Germinal center (tissue), 1 donor: ENCODE results near the gene LARP7.
"Not testable (repeated sequence)": the region's sequence is repeated elsewhere in the genome, so short reads cannot be mapped to it uniquely, and the experiment has no call there.

Experiments used
- DNase-seq: peaks from one replicate; pipeline ENCODE4 v3.0.0; 2012; ENCODE audit warnings: mixed read lengths, low spot score

LARP7 gene

GRCh38 chr4:112650332-112650731, 13.4 kb downstream of the LARP7 start:
- DNase-seq: no peak

DNA sequence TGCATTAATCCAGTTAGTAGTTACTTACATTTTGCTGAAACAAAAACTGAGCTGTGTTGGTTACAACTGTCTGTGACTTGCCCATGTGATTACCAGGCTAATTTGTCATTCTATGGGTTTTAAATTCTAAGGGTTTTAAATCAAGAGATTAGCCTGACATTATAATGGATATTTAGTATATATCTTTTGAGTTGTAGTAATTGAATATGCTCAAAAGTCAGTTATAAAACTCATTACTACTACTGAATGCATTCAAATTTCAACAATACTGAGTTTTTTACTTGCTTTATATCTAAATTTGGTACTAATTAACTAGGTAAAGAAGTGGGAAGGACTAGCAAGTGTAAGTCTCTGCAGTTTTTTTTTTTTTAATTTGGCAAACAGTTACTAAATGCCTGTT, 14.7 kb downstream of the LARP7 start:
- no peak for DNase-seq

DNA sequence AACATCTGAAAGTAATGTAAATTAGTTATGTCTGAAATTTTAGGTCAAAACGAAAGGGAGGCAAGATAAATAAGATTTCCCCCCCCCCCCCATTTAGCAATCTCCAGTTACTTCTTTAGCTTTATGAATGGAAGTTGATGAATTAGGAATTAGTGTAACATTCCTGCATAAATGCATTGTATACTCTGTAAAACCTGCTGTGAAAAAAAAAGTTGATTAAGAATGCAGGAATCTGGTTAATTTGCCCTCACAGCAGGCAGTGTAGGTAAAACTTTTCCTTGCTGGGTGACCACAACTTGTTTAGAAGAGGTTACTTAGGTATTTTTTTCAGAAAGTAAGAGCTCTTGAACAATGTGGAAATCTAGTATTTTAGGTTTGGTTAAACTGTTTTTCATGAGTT, 15.3 kb downstream of the LARP7 start:
- DNase-seq: no peak

- no peak for DNase-seq
Observed at GRCh38 chr4:112655270-112655669, 18.3 kb downstream of the LARP7 start.

DNA sequence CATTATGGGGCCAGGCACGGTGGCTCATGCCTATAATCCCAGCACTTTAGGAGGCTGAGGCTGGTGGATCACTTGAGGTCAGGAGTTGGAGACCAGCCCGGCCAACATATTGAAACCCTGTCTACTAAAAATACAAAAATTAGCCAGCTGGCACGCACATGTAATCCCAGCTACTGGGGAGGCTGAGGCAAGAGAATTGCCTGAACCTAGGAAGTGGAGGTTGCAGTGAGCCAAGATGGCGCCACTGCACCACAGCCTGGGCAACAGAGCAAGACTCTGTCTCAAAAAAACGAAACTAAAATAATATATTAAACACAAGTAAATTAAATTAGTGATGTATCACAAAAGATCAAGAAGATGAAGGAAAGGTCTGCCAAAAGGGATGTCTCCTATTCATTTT, 19.2 kb downstream of the LARP7 start:
- not testable (repeated sequence) for DNase-seq

DNA sequence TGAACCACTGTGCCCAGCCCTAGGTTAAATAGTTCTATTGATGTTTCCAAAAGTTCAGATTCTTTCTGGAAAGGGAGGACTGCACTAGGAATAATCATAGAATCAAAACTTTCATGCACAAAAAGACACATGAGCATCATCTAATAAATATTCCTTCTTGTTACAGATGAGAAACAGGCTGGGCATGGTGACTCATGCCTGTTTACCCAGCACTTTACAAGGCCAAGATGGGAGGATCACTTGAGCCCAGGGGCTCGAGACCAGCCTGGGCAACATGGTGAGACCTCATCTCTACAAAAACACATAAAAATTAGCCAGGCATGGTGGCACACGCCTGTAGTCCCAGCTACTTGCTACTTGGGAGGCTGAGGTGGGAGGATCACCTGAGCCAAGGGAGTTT, 27.7 kb downstream of the LARP7 start:
- no peak for DNase-seq

DNA sequence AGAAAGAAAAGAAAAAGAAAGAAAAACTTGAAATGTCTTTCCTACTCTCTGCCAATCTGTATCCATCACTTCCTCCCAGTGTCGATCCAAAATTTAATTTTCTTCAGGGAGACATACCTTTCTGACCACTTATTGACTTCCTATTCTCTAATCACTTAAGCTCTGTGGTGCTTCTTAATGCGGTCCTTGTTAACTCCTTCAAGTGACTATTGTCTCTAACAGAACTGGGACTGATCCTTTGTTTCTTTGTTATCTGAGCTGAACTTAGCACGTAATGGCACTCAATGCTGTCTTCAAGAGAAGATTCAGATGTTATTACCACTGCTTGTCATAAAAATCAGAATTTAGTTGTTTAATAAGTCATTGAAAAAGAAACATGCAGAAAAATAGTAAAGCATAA, 31.2 kb downstream of the LARP7 start:
- DNase-seq: no peak

- no peak for DNase-seq
Observed at GRCh38 chr4:112673076-112673475, 36.1 kb downstream of the LARP7 start.

GRCh38 chr4:112673686-112674085, 36.7 kb downstream of the LARP7 start:
- no peak for DNase-seq

GRCh38 chr4:112674376-112674775, 37.4 kb downstream of the LARP7 start:
- DNase-seq: no peak

- DNase-seq: no peak
Observed at GRCh38 chr4:112677519-112678091, 40.7 kb downstream of the LARP7 start.

DNA sequence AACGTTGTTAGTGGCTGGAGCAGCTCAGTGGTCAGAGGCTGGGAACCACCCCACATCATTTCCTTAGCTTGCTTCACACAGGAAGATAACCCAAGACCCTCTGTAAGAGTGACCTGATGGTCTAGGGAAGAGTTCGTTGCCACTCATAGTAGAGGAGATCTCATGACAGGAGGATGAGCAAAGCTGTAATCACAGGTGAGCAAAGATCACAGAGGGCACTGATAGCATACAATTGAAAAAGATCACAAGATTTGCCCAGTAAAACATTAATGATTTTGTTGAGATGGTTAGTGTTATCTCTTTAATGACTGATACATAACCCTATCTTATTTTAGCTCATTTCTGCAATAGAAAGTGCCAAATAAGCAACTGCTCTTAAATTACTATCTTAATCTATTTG, 44.1 kb downstream of the LARP7 start:
- no peak for DNase-seq

DNA sequence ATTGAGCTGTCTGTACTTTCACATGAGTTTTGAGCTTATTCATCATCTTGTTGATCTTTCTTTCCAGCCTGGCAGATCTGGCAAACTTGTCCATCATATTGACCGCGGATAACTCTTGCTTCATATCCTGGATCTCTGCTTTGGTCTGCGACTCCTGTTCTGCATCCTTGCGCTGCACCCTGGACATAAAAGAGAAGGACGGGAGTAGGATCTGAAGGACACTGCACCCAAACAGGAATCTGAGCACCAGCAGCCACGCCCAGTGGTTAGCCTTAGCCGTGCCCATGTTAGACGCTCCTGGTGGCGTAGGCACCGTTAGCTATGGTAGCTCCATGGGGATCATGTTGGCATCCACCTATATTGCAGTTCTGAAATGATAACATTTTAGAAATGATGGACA, 56.6 kb downstream of the LARP7 start:
- no peak for DNase-seq

GRCh38 chr4:112700679-112701078, 63.7 kb downstream of the LARP7 start:
- no peak for DNase-seq

GRCh38 chr4:112702892-112703291, 65.9 kb downstream of the LARP7 start:
- no peak for DNase-seq

DNA sequence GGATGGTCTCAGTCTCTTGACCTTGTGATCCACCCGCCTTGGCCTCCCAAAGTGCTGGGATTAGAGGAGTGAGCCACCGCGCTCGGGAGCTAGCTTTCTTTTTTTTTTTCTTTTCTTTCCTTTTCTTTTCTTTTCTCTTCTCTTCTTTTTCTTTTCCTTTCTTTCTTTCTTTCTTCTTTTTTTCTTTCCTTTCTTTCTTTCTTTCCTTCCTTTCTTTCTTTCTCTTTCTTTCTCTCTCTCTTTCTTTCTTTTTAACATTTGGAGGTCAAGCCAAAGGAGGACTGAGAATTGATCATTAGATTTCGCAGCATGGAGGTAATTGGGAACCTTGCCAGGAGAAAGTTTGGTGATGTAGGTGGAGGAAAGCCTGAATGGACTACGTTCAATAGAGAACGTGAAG, 67.4 kb downstream of the LARP7 start:
- DNase-seq: no peak

- DNase-seq: peak; percentile 11
Observed at GRCh38 chr4:112704991-112705845, 68.3 kb downstream of the LARP7 start.

GRCh38 chr4:112705891-112706839, 69.2 kb downstream of the LARP7 start:
- peak; percentile 11 for DNase-seq

- no peak for DNase-seq
Observed at GRCh38 chr4:112706840-112707207, 69.9 kb downstream of the LARP7 start.
